Colon (tissue), 2 donors: ENCODE measurements around the gene PSEN1.

Source experiments
- FAIRE-seq: peaks from 2 replicates; lab custom pipeline; 2012; peaks lifted over from hg19 to GRCh38; lab: Jason Lieb, UNC
- donor health status: control.
- donor health status: control.

The PSEN1 gene

GRCh38 chr14:73136387-73137225 is at the start of gene PSEN1:
Gene PSEN1 (plus strand): TSS chr14:73136507. CDS start chr14:73148020, 11,513 bp downstream.
- no peak for FAIRE-seq

- no peak for FAIRE-seq
These were observed 45.3 kb upstream of the PSEN1 start for GRCh38 chr14:73091044-73091443.

GRCh38 chr14:73097421-73097820 is 38.9 kb upstream of the PSEN1 start:
- FAIRE-seq = no peak

GRCh38 chr14:73100334-73100733 is 36.0 kb upstream of the PSEN1 start:
- no peak for FAIRE-seq

GRCh38 chr14:73102806-73103497 is 33.4 kb upstream of the PSEN1 start:
- FAIRE-seq = no peak

GRCh38 chr14:73105050-73105449 is 31.3 kb upstream of the PSEN1 start:
- no peak for FAIRE-seq

GRCh38 chr14:73105727-73106126 is 30.6 kb upstream of the PSEN1 start:
- no peak for FAIRE-seq

GRCh38 chr14:73116079-73116665 is 20.1 kb upstream of the PSEN1 start:
- no peak for FAIRE-seq

- FAIRE-seq = no peak
These were observed 12.0 kb upstream of the PSEN1 start for GRCh38 chr14:73124180-73124894.

GRCh38 chr14:73125169-73125588 is 11.1 kb upstream of the PSEN1 start:
- FAIRE-seq = no peak

- FAIRE-seq = no peak
These were observed 10.6 kb upstream of the PSEN1 start for GRCh38 chr14:73125746-73126145.

GRCh38 chr14:73133795-73134194 is 2.5 kb upstream of the PSEN1 start:
- no peak for FAIRE-seq

GRCh38 chr14:73136085-73136386 is 271 bp upstream of the PSEN1 start:
- no peak for FAIRE-seq

GRCh38 chr14:73140811-73141323 is 4.6 kb downstream of the PSEN1 start:
- FAIRE-seq = no peak

- FAIRE-seq = no peak
These were observed 5.9 kb downstream of the PSEN1 start for GRCh38 chr14:73142216-73142615.

GRCh38 chr14:73143003-73143402 is 6.7 kb downstream of the PSEN1 start:
- no peak for FAIRE-seq

- no peak for FAIRE-seq
These were observed 7.3 kb downstream of the PSEN1 start for GRCh38 chr14:73143617-73144016.

- no peak for FAIRE-seq
These were observed 9.1 kb downstream of the PSEN1 start for GRCh38 chr14:73145371-73145770.

- no peak for FAIRE-seq
These were observed 9.8 kb downstream of the PSEN1 start for GRCh38 chr14:73146111-73146510.

- no peak for FAIRE-seq
These were observed 13.4 kb downstream of the PSEN1 start for GRCh38 chr14:73149753-73150152.

GRCh38 chr14:73153272-73153671 is 17.0 kb downstream of the PSEN1 start:
- FAIRE-seq = no peak

GRCh38 chr14:73162251-73162650 is 25.9 kb downstream of the PSEN1 start:
- FAIRE-seq = no peak
